Placental epithelial cell (primary cell): ENCODE results near the gene BOD1. TPM values are rescaled to one million over a fixed set of nuclear protein-coding genes. Genes with fewer than 3 reads are reported as not detected.

Experiments used
- total RNA-seq: library from RNA; depleted of rRNA; stranded (reverse); fragments of >200 nt; gene quantifications from 2 replicates; pipeline ENCODE4 v1.2.3, GENCODE V29; 2012

The BOD1 gene
- total RNA-seq = 37.7 and 47.1 TPM in 2 replicates

GRCh38 chr5:173616577-173617118 is at the start of gene BOD1:
TSS of gene BOD1 (minus strand) at chr5:173616650. CDS start at chr5:173616436, 214 bp downstream.

